ENCODE measurements around the gene SKIC8.
"Not testable (repeated sequence)": the region's sequence is repeated elsewhere in the genome, so short reads cannot be mapped to it uniquely, and the experiment has no call there.

Gene SKIC8

GRCh38 chr15:78251136-78251535 is 48.3 kb downstream of the SKIC8 start:
- no peak for DNase-seq (ENCODE audit: low read depth)

GRCh38 chr15:78249131-78249530 is 50.3 kb downstream of the SKIC8 start:
- no peak for DNase-seq (ENCODE audit: low read depth)

GRCh38 chr15:78247911-78248310 is 51.5 kb downstream of the SKIC8 start:
- DNase-seq (ENCODE audit: low read depth) = no peak

- not testable (repeated sequence) for DNase-seq (ENCODE audit: low read depth)
Measured at GRCh38 chr15:78245976-78246620, 53.3 kb downstream of the SKIC8 start.

GRCh38 chr15:78245392-78245791 is 54.0 kb downstream of the SKIC8 start:
- DNase-seq (ENCODE audit: low read depth) = not testable (repeated sequence)

- no peak for DNase-seq (ENCODE audit: low read depth)
Measured at GRCh38 chr15:78244893-78245292, 54.5 kb downstream of the SKIC8 start.

GRCh38 chr15:78244101-78244500 is 55.3 kb downstream of the SKIC8 start:
- no peak for DNase-seq (ENCODE audit: low read depth)

- no peak for DNase-seq (ENCODE audit: low read depth)
Measured at GRCh38 chr15:78243491-78243941, 55.9 kb downstream of the SKIC8 start.

GRCh38 chr15:78243058-78243457 is 56.4 kb downstream of the SKIC8 start:
- no peak for DNase-seq (ENCODE audit: low read depth)

GRCh38 chr15:78242128-78242527 is 57.3 kb downstream of the SKIC8 start:
- DNase-seq (ENCODE audit: low read depth) = no peak

- DNase-seq (ENCODE audit: low read depth) = peak; percentile 59
Measured at GRCh38 chr15:78241017-78241416, 58.4 kb downstream of the SKIC8 start.

- no peak for DNase-seq (ENCODE audit: low read depth)
Measured at GRCh38 chr15:78239811-78240210, 59.6 kb downstream of the SKIC8 start.

- DNase-seq (ENCODE audit: low read depth) = no peak
Measured at GRCh38 chr15:78237146-78237545, 62.3 kb downstream of the SKIC8 start.

- DNase-seq (ENCODE audit: low read depth) = no peak
Measured at GRCh38 chr15:78236491-78236890, 62.9 kb downstream of the SKIC8 start.

GRCh38 chr15:78234515-78235040 is 64.8 kb downstream of the SKIC8 start, which contains the start of gene ACSBG1:
TSS of gene ACSBG1 (minus strand) at chr15:78234565. CDS start at chr15:78234501, 64 bp downstream.
- DNase-seq (ENCODE audit: low read depth) = no peak

- DNase-seq (ENCODE audit: low read depth) = no peak
Measured at GRCh38 chr15:78233496-78233895, 65.9 kb downstream of the SKIC8 start.
